H1 (cell line): Measurements from ENCODE around the gene BCL2L11.

Source experiments
- CEBPB ChIP-seq: IDR thresholded peaks from 2 replicates; pipeline ENCODE4 v1.6.1; 2012; ENCODE audit warnings: low read depth, low read length
- CREB1 ChIP-seq: IDR thresholded peaks from 2 replicates; pipeline ENCODE4 v1.6.1; 2012; ENCODE audit warnings: inconsistent platforms
- JUN ChIP-seq: IDR thresholded peaks from 2 replicates; pipeline ENCODE4 v1.6.1; 2011; ENCODE audit warnings: low read depth, mild to moderate bottlenecking, improper control_type of control experiment, low read length
- MAFK ChIP-seq: IDR thresholded peaks from 2 replicates; pipeline ENCODE4 v1.6.1; 2012; ENCODE audit warnings: low read depth, mild to moderate bottlenecking, improper control_type of control experiment, low read length
- YY1 ChIP-seq: IDR thresholded peaks from 2 replicates; pipeline ENCODE4 v1.6.1; 2011; ENCODE audit warnings: low read depth, mild to moderate bottlenecking, low read length
- ZNF274 ChIP-seq: IDR thresholded peaks from 2 replicates; pipeline ENCODE4 v1.7.0; 2012; ENCODE audit warnings: low read length, borderline replicate concordance; ENCODE audit errors: extremely low read depth
- TF ChIP-seq, protein P1 (sequence below), 3 experiments: IDR thresholded peaks; 1 replicate in 2 of 3; 2 replicates in 1 of 3; pipeline versions ENCODE4 v1.5.1 to v1.6.1; 2011; ENCODE audit warnings: low read length in 3 of 3, mild to moderate bottlenecking in 3 of 3, inconsistent platforms in 2 of 3, low read depth in 1 of 3, moderate library complexity in 1 of 3; ENCODE audit not compliant: insufficient read depth in 1 of 3; ENCODE audit errors: control extremely low read depth in 1 of 3
- TF ChIP-seq, protein P2 (sequence below): IDR thresholded peaks from 2 replicates; pipeline ENCODE4 v1.6.1; 2012; ENCODE audit warnings: low read length, inconsistent platforms

DNA sequence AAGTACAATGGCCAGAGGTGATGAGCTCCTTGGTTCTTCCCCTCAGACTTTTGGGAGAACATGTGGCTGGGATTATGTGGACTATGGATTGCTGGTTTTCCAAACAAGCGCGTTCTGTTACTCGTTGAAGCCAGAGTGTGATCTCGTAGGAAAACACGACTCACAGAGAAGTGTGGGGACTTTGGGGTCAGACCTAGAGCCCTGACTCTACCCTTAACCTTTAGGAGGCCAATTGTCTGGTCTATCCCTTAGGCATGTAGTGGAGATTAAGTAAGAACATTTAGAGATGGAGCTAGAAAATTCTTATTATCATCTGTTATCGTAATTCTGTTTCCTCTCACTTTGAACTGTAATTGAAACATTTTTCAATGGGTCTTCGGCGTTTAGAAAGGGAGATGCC lies 35.8 kb downstream of the BCL2L11 start:
- TF ChIP-seq, protein P1, sequence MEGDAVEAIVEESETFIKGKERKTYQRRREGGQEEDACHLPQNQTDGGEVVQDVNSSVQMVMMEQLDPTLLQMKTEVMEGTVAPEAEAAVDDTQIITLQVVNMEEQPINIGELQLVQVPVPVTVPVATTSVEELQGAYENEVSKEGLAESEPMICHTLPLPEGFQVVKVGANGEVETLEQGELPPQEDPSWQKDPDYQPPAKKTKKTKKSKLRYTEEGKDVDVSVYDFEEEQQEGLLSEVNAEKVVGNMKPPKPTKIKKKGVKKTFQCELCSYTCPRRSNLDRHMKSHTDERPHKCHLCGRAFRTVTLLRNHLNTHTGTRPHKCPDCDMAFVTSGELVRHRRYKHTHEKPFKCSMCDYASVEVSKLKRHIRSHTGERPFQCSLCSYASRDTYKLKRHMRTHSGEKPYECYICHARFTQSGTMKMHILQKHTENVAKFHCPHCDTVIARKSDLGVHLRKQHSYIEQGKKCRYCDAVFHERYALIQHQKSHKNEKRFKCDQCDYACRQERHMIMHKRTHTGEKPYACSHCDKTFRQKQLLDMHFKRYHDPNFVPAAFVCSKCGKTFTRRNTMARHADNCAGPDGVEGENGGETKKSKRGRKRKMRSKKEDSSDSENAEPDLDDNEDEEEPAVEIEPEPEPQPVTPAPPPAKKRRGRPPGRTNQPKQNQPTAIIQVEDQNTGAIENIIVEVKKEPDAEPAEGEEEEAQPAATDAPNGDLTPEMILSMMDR (IDR thresholded peaks at IDR 0.05; ENCODE audit: control extremely low read depth in 1 of 3, insufficient read depth in 1 of 3, low read depth in 1 of 3, low read length in 3 of 3): no peak
- no peak for TF ChIP-seq CREB1
- no peak for TF ChIP-seq YY1
- TF ChIP-seq CEBPB: no peak
- TF ChIP-seq MAFK: no peak
- TF ChIP-seq, protein P2, sequence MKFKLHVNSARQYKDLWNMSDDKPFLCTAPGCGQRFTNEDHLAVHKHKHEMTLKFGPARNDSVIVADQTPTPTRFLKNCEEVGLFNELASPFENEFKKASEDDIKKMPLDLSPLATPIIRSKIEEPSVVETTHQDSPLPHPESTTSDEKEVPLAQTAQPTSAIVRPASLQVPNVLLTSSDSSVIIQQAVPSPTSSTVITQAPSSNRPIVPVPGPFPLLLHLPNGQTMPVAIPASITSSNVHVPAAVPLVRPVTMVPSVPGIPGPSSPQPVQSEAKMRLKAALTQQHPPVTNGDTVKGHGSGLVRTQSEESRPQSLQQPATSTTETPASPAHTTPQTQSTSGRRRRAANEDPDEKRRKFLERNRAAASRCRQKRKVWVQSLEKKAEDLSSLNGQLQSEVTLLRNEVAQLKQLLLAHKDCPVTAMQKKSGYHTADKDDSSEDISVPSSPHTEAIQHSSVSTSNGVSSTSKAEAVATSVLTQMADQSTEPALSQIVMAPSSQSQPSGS: no peak
- no peak for TF ChIP-seq JUN
- TF ChIP-seq ZNF274: no peak
